ENCODE results near the gene HEPN1.
A peak's percentile ranks its signal among the peaks of the same experiment; 100 is the strongest.

The HEPN1 gene

GRCh38 chr11:124951341-124951740 lies 32.3 kb downstream of the HEPN1 start (continued):
- TF ChIP-seq PRDM4 (tag by site-specific recombination; IDR thresholded peaks at IDR 0.05) (no peak), ZBTB11 (tag by site-specific recombination; conservative IDR thresholded peaks at IDR 0.05; ENCODE audit: low read depth) (no peak)

GRCh38 chr11:124953753-124954589 lies 34.9 kb downstream of the HEPN1 start, which contains the start of gene CCDC15:
Gene CCDC15, plus strand, starts transcription at chr11:124954202. Its CDS starts 531 bp downstream, at chr11:124954733.
- Histone ChIP-seq H3K36me3 (ENCODE audit: control insufficient read depth in 2 of 2, insufficient read depth in 1 of 2, low read length in 2 of 2) (peaks cover 0 to 5% of the 10 kb centered on the region in 2 experiments; a peak in 1 of 3 replicates), H3K9me3 (ENCODE audit: control insufficient read depth, insufficient read depth, low read depth, low read length) (no peaks in the 10 kb centered on the region), H3K27ac (ENCODE audit: extremely low read depth, low read depth, low read length) (peak within 1 kb of the TSS; percentile 47; the same call in 1 of the 2 replicates), H3K4me1 (ENCODE audit: control insufficient read depth, insufficient read depth, low read length) (no peaks in the 10 kb centered on the region; the same call in 1 of the 2 replicates), H3K4me3 (ENCODE audit: low read depth, low read length) (peak within 1 kb of the TSS; percentile 75)
- ChIA-PET POLR2A (interaction anchor here (0.9 to 1.9 kb wide), 6 partner anchors 33 to 671 kb away, joined by 3 to 18 read pairs (median 4); partner anchors contain the start of genes CHEK1 and ROBO3), CTCF (interaction anchor here (0.6 to 1.1 kb wide), 3 partner anchors 65 to 188 kb away, joined by 3 to 4 read pairs (median 3); no protein-coding TSS in a partner anchor)
- 0 out of 2 replicates have a peak, but pooled peaks have one; percentile 28 for TF ChIP-seq ZNF24 (tag by site-specific recombination; IDR thresholded peaks at IDR 0.05)
- no peak; the same call in 1 of the 2 replicates for TF ChIP-seq FEZF1 (tag by site-specific recombination; IDR thresholded peaks at IDR 0.05)
- peak; percentile 60; the same call in 1 of the 2 replicates for TF ChIP-seq IKZF3 (tag by site-specific recombination; IDR thresholded peaks at IDR 0.05)
- TF ChIP-seq ZSCAN23 (tag by site-specific recombination; IDR thresholded peaks at IDR 0.05) = no peak
- TF ChIP-seq ZSCAN4 (tag by site-specific recombination; IDR thresholded peaks at IDR 0.05) = no peak
- no peak for TF ChIP-seq ZBTB6 (tag by site-specific recombination; IDR thresholded peaks at IDR 0.05)
- TF ChIP-seq ZNF354C (tag by site-specific recombination; IDR thresholded peaks at IDR 0.05; ENCODE audit: borderline replicate concordance, low read depth) = no peak
- peak; percentile 94 for TF ChIP-seq SP3 (tag by site-specific recombination; IDR thresholded peaks at IDR 0.05)
- TF ChIP-seq PRDM1 (tag by site-specific recombination; IDR thresholded peaks at IDR 0.05) = peak; percentile 55; the same call in 1 of the 2 replicates
- peak; percentile 59; the same call in 1 of the 2 replicates for TF ChIP-seq GLIS2 (tag by site-specific recombination; IDR thresholded peaks at IDR 0.05)
- 0 out of 2 replicates have a peak, but pooled peaks have one; percentile 14 for TF ChIP-seq WT1 (tag by site-specific recombination; IDR thresholded peaks at IDR 0.05)
- TF ChIP-seq TRIM28 (IDR thresholded peaks at IDR 0.05; ENCODE audit: borderline replicate concordance, low read length) = no peak
- TF ChIP-seq ZNF341 (tag by site-specific recombination; IDR thresholded peaks at IDR 0.05; ENCODE audit: low read depth) = no peak; the same call in 1 of the 2 replicates
- no peak for TF ChIP-seq ZXDB (tag by site-specific recombination; IDR thresholded peaks at IDR 0.05)
- TF ChIP-seq ZNF610 (tag by site-specific recombination; IDR thresholded peaks at IDR 0.05; ENCODE audit: borderline replicate concordance) = peak; percentile 75; the same call in 1 of the 2 replicates
- TF ChIP-seq PRDM10 (tag by site-specific recombination; IDR thresholded peaks at IDR 0.05) = peak; percentile 94
- peak; percentile 16 for TF ChIP-seq ZBTB26 (tag by site-specific recombination; optimal IDR thresholded peaks at IDR 0.05)
- TF ChIP-seq GLIS1 (tag by site-specific recombination; IDR thresholded peaks at IDR 0.05) = peak; percentile 67
- TF ChIP-seq ZNF530 (tag by site-specific recombination; IDR thresholded peaks at IDR 0.05; ENCODE audit: low read depth) = no peak
